HuH-7 (cell line): ENCODE measurements around the gene MMP14.

Experiments used
- DNase-seq: peaks from one replicate; pipeline ENCODE4 v3.0.0; 2011; ENCODE audit warnings: low spot score

MMP14 gene

GRCh38 chr14:22861651-22862050 is 25.3 kb downstream of the MMP14 start:
- no peak for DNase-seq

GRCh38 chr14:22864979-22865378 is 28.6 kb downstream of the MMP14 start:
- DNase-seq: no peak

GRCh38 chr14:22865424-22866405 is 29.3 kb downstream of the MMP14 start:
- no peak for DNase-seq

DNA sequence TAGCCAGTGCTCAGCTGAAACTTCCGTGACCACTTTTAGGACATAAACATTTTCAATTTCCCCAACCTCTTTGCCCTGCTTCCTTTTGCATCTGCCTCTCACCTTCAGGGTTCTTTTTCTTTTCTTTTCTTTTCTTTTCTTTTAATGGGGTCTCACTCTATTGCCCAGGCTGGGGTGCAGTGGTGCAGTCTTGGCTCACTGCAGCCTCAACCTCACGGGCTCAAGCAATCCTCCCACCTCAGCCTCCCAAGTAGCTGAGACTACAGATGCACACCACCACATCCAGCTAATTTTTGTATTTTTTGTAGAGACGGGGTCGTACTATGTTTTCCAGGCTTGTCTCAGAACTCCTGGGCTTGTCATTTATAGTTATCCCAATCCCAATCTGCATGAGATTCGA is 30.5 kb downstream of the MMP14 start:
- no peak for DNase-seq

DNA sequence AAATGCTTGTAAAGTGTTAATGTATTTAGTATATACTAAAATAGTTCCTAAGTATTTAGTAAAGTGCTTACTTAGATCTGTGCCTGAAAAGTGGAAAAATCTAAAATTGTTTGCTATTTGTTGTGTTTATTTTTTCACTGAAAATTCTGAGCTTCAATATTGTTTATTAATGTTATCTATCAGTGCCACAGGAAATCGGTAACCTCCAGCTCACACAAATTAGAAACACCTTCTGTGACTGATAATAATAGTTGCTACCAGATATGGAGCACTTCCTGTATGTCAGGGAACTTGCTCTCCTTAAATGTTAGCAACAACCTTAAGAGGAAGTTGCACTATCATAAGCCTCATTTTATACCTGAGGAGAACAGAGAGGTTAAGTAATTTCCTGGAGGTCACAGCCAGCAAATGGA is 34.4 kb downstream of the MMP14 start:
- DNase-seq: no peak

- peak; percentile 91 for DNase-seq
These were observed 35.0 kb downstream of the MMP14 start, which contains the start of gene LRP10 for GRCh38 chr14:22871224-22872032. LRP10 (plus strand) TSS chr14:22871740; CDS start chr14:22872304, 564 bp downstream.

DNA sequence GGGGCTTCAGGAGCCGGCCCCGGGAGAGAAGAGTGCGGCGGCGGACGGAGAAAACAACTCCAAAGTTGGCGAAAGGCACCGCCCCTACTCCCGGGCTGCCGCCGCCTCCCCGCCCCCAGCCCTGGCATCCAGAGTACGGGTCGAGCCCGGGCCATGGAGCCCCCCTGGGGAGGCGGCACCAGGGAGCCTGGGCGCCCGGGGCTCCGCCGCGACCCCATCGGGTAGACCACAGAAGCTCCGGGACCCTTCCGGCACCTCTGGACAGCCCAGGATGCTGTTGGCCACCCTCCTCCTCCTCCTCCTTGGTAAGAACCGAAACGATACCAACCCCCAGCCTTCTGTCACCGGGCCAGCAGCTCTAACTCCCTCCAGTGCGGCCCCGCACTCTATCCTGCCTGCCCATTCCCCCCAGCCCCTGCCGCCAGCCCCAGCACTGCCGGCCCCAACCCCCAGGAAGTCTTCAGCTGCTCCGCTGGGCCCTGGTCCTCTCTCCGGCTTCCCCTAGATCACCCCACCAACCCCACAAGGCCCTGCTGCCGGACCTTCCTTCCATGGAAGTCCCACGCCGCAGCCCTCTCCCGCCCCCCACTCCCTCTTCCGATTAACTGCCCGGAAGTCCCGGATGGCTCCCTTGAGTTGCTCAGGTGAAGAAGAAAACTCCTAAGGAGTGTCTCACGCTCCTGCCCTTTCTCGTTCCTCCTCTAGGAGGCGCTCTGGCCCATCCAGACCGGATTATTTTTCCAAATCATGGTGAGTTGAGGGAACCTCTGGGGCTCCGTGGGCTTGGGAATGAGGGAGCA is 35.8 kb downstream of the MMP14 start:
- DNase-seq: peak; percentile 90

DNA sequence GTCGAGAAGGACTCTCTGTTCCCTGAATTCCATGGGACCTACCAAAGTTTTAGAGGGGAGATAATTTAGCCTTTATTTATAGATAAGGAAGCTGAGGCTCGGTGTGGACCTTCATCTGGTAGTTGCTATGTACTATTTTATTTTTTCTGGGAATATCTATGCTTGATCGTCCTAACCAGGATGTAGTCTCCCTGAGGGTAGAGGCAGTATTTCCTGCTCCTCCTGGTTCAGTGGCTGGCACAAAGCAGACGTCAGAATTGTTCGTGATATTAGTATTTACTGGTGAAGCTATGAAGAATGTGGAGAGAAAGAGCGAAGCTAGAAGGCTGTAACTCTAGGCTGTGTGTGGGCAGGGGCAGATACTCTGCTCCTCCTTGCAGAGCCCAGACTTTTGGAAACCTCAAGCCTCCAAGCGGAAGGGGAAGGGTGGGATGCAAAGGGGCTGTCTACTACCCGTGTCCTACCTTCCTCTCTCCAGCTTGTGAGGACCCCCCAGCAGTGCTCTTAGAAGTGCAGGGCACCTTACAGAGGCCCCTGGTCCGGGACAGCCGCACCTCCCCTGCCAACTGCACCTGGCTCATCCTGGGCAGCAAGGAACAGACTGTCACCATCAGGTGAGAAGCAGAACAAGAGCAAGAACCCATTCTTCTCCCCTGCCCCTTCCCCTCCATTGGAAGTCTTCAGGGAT is 36.6 kb downstream of the MMP14 start:
- no peak for DNase-seq

GRCh38 chr14:22875003-22875747 is 38.8 kb downstream of the MMP14 start:
- DNase-seq: no peak

DNA sequence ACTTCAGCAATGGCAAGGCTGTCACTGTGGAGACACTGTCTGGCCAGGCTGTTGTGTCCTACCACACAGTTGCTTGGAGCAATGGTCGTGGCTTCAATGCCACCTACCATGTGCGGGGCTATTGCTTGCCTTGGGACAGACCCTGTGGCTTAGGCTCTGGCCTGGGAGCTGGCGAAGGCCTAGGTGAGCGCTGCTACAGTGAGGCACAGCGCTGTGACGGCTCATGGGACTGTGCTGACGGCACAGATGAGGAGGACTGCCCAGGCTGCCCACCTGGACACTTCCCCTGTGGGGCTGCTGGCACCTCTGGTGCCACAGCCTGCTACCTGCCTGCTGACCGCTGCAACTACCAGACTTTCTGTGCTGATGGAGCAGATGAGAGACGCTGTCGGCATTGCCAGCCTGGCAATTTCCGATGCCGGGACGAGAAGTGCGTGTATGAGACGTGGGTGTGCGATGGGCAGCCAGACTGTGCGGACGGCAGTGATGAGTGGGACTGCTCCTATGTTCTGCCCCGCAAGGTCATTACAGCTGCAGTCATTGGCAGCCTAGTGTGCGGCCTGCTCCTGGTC is 39.4 kb downstream of the MMP14 start:
- DNase-seq: no peak

- no peak for DNase-seq
These were observed 40.7 kb downstream of the MMP14 start for GRCh38 chr14:22877000-22877501.

GRCh38 chr14:22878271-22879246 is 42.2 kb downstream of the MMP14 start:
- no peak for DNase-seq

GRCh38 chr14:22882064-22882463 is 45.7 kb downstream of the MMP14 start:
- DNase-seq: no peak

DNA sequence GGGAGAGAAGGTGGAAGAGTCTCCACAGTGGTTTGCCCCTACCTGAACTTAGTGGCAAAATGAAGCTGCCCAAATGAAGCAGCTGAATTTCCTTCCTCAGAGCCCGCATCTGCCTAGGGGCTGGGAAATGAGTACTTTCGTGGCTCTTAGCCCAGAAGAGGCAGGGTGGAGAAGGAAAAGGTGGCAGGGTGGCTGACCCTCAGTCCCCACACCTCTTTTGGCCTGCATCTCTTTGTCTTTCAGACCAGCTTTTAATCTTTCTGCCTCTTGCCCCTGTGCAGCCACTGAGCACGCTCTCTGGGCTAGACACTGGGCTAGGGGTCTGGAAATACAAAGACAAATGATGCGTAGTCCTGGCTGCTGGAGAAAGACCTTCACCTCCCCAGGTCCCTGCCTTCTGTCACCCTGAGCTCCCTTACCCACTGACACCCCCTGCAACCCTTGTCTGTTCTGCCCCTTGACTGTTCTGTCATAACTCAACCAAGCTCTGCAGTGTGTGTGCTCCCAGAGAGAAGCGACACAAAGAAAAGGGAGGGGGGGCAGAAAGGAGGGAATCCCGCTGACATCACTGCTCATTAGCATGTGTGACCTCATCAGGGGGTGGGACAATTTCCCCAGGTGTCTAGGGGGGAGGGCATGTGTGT is 46.3 kb downstream of the MMP14 start:
- peak; percentile 47 for DNase-seq

DNA sequence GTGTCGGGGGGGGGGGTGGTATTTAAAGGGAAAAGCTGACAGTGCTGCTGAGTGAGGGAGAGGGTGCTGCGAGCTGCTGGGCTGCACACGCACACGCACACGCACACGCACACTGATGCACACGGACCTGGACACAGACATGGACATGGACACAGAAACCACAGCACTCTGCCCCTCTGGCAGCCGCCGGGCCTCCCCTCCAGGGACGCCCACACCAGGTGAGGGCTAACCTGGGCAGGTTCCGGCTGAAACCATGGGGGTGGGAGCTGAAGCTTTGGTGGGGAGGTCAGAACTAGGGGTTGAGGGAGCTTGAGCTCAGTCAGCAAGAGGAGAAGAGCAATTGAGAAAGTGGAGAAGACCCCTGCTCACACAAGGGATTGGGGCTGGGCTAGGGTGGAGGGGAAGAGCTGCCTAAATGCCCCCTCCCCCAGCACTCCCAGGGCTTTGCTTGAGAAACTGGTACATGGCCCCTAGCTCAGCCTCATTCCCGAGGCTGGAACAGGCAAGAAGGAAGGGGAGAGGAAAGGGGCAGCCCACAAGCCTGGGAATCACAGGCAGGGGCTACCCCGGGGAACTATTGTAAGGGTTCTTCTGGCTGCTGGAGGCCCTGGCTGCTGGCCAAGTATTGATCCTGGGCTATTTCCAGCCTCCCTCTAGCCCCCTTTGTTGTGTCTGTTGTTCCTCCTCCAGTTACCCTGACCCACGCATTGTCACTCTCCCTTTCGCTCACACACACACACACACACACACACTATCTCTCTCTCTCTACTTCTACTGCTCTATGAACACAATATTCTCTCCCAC is 47.0 kb downstream of the MMP14 start, which contains the start of gene REM2:
TSS of gene REM2 (plus strand) at position 50 of the 804 bp plus-strand sequence. CDS start at position 116, 66 bp downstream.
- peak; percentile 48 for DNase-seq

DNA sequence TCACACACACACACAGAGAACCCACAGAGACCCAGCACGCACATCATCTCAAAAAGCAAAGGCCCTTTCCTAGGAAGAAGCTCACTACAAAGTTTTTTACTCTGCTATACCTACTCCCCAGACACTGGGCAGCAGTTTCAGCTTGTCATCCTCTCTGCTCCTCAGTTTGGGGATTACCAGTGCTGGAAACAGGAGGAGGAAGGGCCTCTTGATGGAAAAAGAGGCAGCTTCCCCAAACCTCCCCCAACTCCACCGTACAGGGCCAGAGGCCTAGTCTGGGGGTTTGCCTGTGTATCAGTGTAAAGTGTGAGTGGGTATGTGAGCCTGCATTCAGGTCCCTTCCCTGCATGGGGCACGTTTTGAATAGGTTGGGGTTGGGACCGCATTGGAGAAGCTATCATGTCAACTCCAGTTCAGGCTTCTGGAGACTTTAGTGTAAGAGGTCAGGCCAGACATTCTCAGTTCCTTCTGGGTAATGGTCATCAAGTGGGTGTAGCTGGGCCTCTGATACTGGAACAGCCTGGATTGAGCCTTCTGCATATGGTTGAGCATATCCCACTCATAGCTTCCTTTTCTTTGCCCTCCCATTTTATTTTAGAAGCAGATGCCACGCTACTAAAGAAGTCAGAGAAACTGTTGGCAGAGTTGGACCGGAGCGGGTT is 47.8 kb downstream of the MMP14 start:
- no peak for DNase-seq
